Lower lobe of right lung (tissue), 2 donors: Measurements from ENCODE around the gene FTCD. TPM values are rescaled to one million over a fixed set of nuclear protein-coding genes. Genes with fewer than 3 reads are reported as not detected.

ENCODE experiments used
- ATAC-seq, 2 donors: fragments of 200-7000 bp; cut with Tn5 transposase; one replicate each; pipeline ENCODE4 v1.9.1; 2020 to 2022; ENCODE audit warnings: mild to moderate bottlenecking in 2 of 2, moderate library complexity in 2 of 2
- DNase-seq: peaks from one replicate; pipeline ENCODE4 v3.0.0-alpha.2; 2020
- H3K27ac ChIP-seq: fragments of 200-600 bp; one replicate; pipeline ENCODE4 v1.8.0; 2022
- H3K27me3 ChIP-seq: fragments of 200-600 bp; one replicate; pipeline ENCODE4 v1.8.0; 2022; ENCODE audit warnings: low read depth
- H3K36me3 ChIP-seq: fragments of 200-600 bp; one replicate; pipeline ENCODE4 v1.8.0; 2022; ENCODE audit warnings: mild to moderate bottlenecking
- H3K4me1 ChIP-seq: fragments of 200-600 bp; one replicate; pipeline ENCODE4 v1.8.0; 2022
- H3K4me3 ChIP-seq: fragments of 200-600 bp; one replicate; pipeline ENCODE4 v1.8.0; 2022; ENCODE audit warnings: mild to moderate bottlenecking
- H3K9me3 ChIP-seq: fragments of 200-600 bp; one replicate; pipeline ENCODE4 v1.8.0; 2022
- intact Hi-C: fragments of 100-400 bp; cut with DNase I; formaldehyde crosslinking; loops from one replicate; pipeline ENCODE4 v1.11.0; 2022
- total RNA-seq: library from RNA; stranded (reverse); fragmentation: NEBNext Ultra II Directional; extraction: Animal tissue kit (Norgen Biotek cat#: 25700); gene quantifications from one replicate; pipeline ENCODE4 v1.2.1, GENCODE V29; 2021
- TF ChIP-seq, protein P1 (sequence below): fragments of 200-600 bp; IDR thresholded peaks from one replicate; pipeline ENCODE4 v1.8.0; 2022; ENCODE audit warnings: antibody characterized with exemption, mild to moderate bottlenecking
- donor health status: DM: no; HTN: yes; CAD: no; lungs with severe emphysema.

Gene FTCD
- total RNA-seq, 1 donor from 2014 or later, result 1.5 TPM

DNA sequence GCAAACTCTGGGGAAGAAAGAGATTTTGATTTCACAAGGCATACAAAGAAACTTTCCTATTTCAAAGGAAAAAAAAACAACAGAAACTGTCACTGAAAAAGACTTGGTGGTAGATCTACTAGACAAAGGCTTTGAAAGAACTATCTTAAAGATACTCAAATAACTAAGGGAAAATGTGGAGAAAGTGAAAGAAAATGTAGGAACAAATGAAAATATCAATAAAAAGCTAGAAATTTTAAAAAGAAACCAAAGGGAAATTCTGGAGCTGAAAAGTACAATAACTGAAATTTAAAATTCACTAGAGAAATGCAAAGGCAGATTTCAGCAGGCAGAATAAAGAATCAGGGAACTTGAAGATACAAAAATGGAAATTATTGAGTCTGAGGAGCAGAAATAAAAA lies 51.3 kb downstream of the FTCD start:
- no peaks in the 10 kb centered on the region for H3K36me3 ChIP-seq
- H3K27me3 ChIP-seq, result peaks cover 14% of the 10 kb centered on the region
- intact Hi-C loops, result no loop called here
- no peak overlapping the region for H3K27ac ChIP-seq
- TF ChIP-seq, protein P1, sequence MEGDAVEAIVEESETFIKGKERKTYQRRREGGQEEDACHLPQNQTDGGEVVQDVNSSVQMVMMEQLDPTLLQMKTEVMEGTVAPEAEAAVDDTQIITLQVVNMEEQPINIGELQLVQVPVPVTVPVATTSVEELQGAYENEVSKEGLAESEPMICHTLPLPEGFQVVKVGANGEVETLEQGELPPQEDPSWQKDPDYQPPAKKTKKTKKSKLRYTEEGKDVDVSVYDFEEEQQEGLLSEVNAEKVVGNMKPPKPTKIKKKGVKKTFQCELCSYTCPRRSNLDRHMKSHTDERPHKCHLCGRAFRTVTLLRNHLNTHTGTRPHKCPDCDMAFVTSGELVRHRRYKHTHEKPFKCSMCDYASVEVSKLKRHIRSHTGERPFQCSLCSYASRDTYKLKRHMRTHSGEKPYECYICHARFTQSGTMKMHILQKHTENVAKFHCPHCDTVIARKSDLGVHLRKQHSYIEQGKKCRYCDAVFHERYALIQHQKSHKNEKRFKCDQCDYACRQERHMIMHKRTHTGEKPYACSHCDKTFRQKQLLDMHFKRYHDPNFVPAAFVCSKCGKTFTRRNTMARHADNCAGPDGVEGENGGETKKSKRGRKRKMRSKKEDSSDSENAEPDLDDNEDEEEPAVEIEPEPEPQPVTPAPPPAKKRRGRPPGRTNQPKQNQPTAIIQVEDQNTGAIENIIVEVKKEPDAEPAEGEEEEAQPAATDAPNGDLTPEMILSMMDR, result no peak
- H3K4me3 ChIP-seq, result no peak overlapping the region
- no peak for DNase-seq
- H3K4me1 ChIP-seq, result peaks cover 5% of the 10 kb centered on the region
- ATAC-seq, result no peak
- H3K9me3 ChIP-seq, result peaks cover 13% of the 10 kb centered on the region

- TF ChIP-seq, protein P1, result no peak
- Histone ChIP-seq H3K27ac (no peak overlapping the region), H3K4me3 (no peak overlapping the region), H3K36me3 (no peaks in the 10 kb centered on the region), H3K4me1 (no peaks in the 10 kb centered on the region), H3K9me3 (peaks cover 6% of the 10 kb centered on the region), H3K27me3 (peaks cover 35% of the 10 kb centered on the region)
- no peak for ATAC-seq
- intact Hi-C loops, result no loop called here
- no peak for DNase-seq
These were observed 54.5 kb downstream of the FTCD start for GRCh38 chr21:46100906-46101305.

DNA sequence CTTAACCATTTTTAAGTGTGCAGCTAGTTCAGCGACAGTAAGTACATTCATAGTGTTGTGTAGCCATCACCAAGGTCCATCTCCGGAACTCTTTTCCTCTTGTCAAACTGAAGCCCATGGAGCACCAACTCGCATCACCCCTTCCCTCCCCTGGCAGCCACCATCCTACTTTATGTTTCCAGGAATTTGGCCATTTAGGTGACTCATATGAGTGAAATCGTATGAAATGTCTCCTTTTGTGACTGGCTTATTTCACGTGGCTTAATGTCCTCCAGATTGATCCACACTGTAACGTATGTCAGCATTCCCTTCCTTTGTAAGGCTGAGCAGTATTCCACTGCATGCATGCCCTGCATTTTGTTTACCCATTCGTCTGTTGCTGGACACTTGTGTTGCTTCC lies 55.0 kb downstream of the FTCD start:
- intact Hi-C loops, result no loop called here
- Histone ChIP-seq H3K9me3 (peaks cover 6% of the 10 kb centered on the region), H3K27me3 (peaks cover 35% of the 10 kb centered on the region), H3K27ac (no peak overlapping the region), H3K4me3 (no peak overlapping the region), H3K4me1 (no peaks in the 10 kb centered on the region), H3K36me3 (no peaks in the 10 kb centered on the region)
- TF ChIP-seq, protein P1, result no peak
- ATAC-seq (no peak), DNase-seq (no peak)

- DNase-seq (no peak), ATAC-seq (no peak)
- TF ChIP-seq, protein P1, result no peak
- Histone ChIP-seq H3K4me3 (peak overlapping the region; percentile 59), H3K36me3 (no peaks in the 10 kb centered on the region), H3K27me3 (peaks cover 35% of the 10 kb centered on the region), H3K4me1 (no peaks in the 10 kb centered on the region), H3K27ac (no peak overlapping the region), H3K9me3 (peaks cover 6% of the 10 kb centered on the region)
- intact Hi-C loops, result no loop called here
These were observed 55.4 kb downstream of the FTCD start for GRCh38 chr21:46100020-46100419.

GRCh38 chr21:46099476-46099875 lies 55.9 kb downstream of the FTCD start:
- no peak for ATAC-seq
- no peaks in the 10 kb centered on the region for H3K4me1 ChIP-seq
- H3K9me3 ChIP-seq, result peaks cover 6% of the 10 kb centered on the region
- TF ChIP-seq, protein P1, result no peak
- no peaks in the 10 kb centered on the region for H3K36me3 ChIP-seq
- H3K27me3 ChIP-seq, result peaks cover 35% of the 10 kb centered on the region
- DNase-seq, result peak; percentile 42
- no peak overlapping the region for H3K27ac ChIP-seq
- H3K4me3 ChIP-seq, result peak overlapping the region; percentile 59
- intact Hi-C loops, result no loop called here
